ENCODE results near the gene SBNO1.

- TF ChIP-seq, protein P1, sequence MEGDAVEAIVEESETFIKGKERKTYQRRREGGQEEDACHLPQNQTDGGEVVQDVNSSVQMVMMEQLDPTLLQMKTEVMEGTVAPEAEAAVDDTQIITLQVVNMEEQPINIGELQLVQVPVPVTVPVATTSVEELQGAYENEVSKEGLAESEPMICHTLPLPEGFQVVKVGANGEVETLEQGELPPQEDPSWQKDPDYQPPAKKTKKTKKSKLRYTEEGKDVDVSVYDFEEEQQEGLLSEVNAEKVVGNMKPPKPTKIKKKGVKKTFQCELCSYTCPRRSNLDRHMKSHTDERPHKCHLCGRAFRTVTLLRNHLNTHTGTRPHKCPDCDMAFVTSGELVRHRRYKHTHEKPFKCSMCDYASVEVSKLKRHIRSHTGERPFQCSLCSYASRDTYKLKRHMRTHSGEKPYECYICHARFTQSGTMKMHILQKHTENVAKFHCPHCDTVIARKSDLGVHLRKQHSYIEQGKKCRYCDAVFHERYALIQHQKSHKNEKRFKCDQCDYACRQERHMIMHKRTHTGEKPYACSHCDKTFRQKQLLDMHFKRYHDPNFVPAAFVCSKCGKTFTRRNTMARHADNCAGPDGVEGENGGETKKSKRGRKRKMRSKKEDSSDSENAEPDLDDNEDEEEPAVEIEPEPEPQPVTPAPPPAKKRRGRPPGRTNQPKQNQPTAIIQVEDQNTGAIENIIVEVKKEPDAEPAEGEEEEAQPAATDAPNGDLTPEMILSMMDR (conservative IDR thresholded peaks at IDR 0.05; ENCODE audit: low read length) = no peak; the same call in 1 of the 2 replicates
- TF ChIP-seq EZH2phosphoT487 (IDR thresholded peaks at IDR 0.05; ENCODE audit: borderline replicate concordance) = no peak
These were observed 19.8 kb upstream of the SBNO1 start for GRCh38 chr12:123384318-123384993.

Measured in Loucy (cell line).